HL-60 (cell line): Measurements from ENCODE around the gene KMT2A.
A peak's percentile ranks its signal among the peaks of the same experiment; 100 is the strongest.

Experiments used
- DNase-seq, 2 experiments: peaks; one replicate each; pipeline ENCODE4 v3.0.0-alpha.2; 2010 to 2020; ENCODE audit warnings: low read depth in 1 of 2, low spot score in 1 of 2
- H3K27ac ChIP-seq: fragments of 250-450 bp; sonication (Bioruptor Pico); replicated peaks from 2 replicates; pipeline ENCODE4 v1.5.1; 2020; ENCODE audit warnings: mild to moderate bottlenecking, moderate library complexity
- H3K27me3 ChIP-seq: fragments of 250-450 bp; sonication (Bioruptor Pico); 2 replicates; pipeline ENCODE4 v1.5.1; 2021; ENCODE audit warnings: mild to moderate bottlenecking, moderate library complexity; ENCODE audit not compliant: insufficient read depth, poor library complexity, severe bottlenecking
- H3K4me3 ChIP-seq: replicated peaks from 2 replicates; pipeline ENCODE4 v1.5.1; 2011; ENCODE audit warnings: mild to moderate bottlenecking, control low read depth, low read length; ENCODE audit not compliant: insufficient read depth
- CTCF ChIP-seq: IDR thresholded peaks from one replicate; pipeline ENCODE4 v1.5.1; 2011; ENCODE audit warnings: low read length, control low read depth, inconsistent platforms; ENCODE audit not compliant: insufficient read depth
- GABPA ChIP-seq: IDR thresholded peaks from 2 replicates; pipeline ENCODE4 v1.6.1; 2012; ENCODE audit warnings: low read depth
- POLR2AphosphoS5 ChIP-seq: IDR thresholded peaks from 2 replicates; pipeline ENCODE4 v1.6.1; 2012; ENCODE audit warnings: low read depth
- REST ChIP-seq: IDR thresholded peaks from 2 replicates; pipeline ENCODE4 v1.6.1; 2012; ENCODE audit warnings: low read depth; ENCODE audit not compliant: insufficient replicate concordance
- SPI1 ChIP-seq: IDR thresholded peaks from 2 replicates; pipeline ENCODE4 v1.6.1; 2012; ENCODE audit warnings: low read depth, mild to moderate bottlenecking, borderline replicate concordance

The KMT2A gene

GRCh38 chr11:118514103-118514502 is 77.8 kb downstream of the KMT2A start:
- H3K27me3 ChIP-seq = no peaks in the 10 kb centered on the region
- H3K27ac ChIP-seq = no peak overlapping the region
- TF ChIP-seq CTCF (no peak), POLR2AphosphoS5 (no peak)

GRCh38 chr11:118519549-118519948 is 83.3 kb downstream of the KMT2A start:
- TF ChIP-seq CTCF (no peak), REST (no peak), GABPA (no peak), POLR2AphosphoS5 (no peak), SPI1 (no peak)
- Histone ChIP-seq H3K27me3 (no peaks in the 10 kb centered on the region), H3K4me3 (no peak overlapping the region), H3K27ac (no peak overlapping the region)
- no peak for DNase-seq

More at GRCh38 chr11:118514103-118514502, 77.8 kb downstream of the KMT2A start:
- DNase-seq = no peak
- no peak overlapping the region for H3K4me3 ChIP-seq

GRCh38 chr11:118521892-118522311 is 85.6 kb downstream of the KMT2A start:
- Histone ChIP-seq H3K27ac (peak overlapping the region; percentile 44), H3K4me3 (no peak overlapping the region), H3K27me3 (no peaks in the 10 kb centered on the region)
- TF ChIP-seq SPI1 = peak; percentile 72; the same call in 1 of the 2 replicates
- TF ChIP-seq REST = no peak
- DNase-seq = peak; percentile 51 to 87

GRCh38 chr11:118522571-118523072 is 86.3 kb downstream of the KMT2A start:
- Histone ChIP-seq H3K27ac (peak overlapping the region; percentile 44), H3K27me3 (no peaks in the 10 kb centered on the region), H3K4me3 (no peak overlapping the region)
- DNase-seq = peak; percentile 22 to 25
- TF ChIP-seq POLR2AphosphoS5 = no peak
- TF ChIP-seq SPI1 = no peak
- no peak for TF ChIP-seq CTCF
- no peak for TF ChIP-seq REST
- TF ChIP-seq GABPA = no peak
